GM21619 (cell line): Measurements from ENCODE around the gene PTCD1.

Experiments
- ATAC-seq: cut with Tn5 transposase; IDR thresholded peaks from one replicate; pipeline ENCODE4 v1.9.1; 2021; ENCODE audit not compliant: unreplicated experiment

Gene PTCD1

GRCh38 chr7:99409806-99410205 is 28.8 kb downstream of the PTCD1 start:
- no peak for ATAC-seq

DNA sequence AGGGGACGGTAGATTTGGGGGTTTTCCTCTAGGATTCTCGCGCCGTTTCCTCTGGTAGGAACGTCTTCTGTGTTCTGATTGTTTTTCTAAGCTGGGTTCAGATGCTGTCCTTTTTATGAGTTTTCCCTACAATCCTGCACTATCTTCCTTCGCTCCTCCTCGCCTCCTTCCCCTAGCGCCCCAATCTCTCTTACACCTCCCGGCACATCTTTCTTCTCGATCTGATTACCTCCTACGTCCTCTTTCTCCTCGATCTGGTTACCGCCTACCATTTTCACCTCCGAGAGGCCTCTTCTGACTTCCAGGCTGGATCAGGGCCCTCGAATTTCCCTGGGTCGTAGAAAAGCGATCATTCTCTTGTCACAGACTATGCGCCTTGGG is 29.4 kb downstream of the PTCD1 start:
- ATAC-seq = peak; percentile 8

GRCh38 chr7:99408379-99409191 is 30.0 kb downstream of the PTCD1 start, which contains the start of the genes BUD31 and PDAP1:
Gene BUD31, plus strand, starts transcription at chr7:99408969. Its CDS starts 2,124 bp downstream, at chr7:99411093.
Gene PDAP1, minus strand, starts transcription at chr7:99408597. Its CDS starts 49 bp downstream, at chr7:99408548.
- peak; percentile 80 for ATAC-seq

DNA sequence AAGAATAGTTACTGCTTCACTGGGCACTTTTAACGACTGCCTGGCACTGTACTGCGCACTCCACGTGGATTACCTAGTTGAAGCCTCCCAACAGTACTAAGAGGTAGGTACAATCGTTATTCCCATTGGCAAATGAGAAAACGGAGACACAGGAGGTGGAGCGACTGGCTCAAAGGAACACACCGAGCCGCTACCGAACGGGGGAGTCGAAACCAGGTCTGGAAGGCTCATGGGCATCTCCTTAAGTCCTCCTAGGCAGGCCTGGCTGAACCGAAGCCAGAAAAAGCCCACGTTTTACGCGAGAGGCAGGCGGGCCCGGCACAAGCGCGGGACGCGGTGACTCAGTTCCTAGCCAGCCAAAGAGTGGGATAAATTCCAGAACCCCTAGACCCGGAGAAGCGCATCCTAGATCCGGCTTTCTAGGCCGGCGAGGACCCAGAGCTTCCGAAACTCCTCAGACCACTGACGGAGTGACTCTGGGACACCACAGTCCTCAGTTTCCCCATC is 30.7 kb downstream of the PTCD1 start:
- ATAC-seq = peak; percentile 3

GRCh38 chr7:99406557-99406956 is 32.0 kb downstream of the PTCD1 start:
- no peak for ATAC-seq

DNA sequence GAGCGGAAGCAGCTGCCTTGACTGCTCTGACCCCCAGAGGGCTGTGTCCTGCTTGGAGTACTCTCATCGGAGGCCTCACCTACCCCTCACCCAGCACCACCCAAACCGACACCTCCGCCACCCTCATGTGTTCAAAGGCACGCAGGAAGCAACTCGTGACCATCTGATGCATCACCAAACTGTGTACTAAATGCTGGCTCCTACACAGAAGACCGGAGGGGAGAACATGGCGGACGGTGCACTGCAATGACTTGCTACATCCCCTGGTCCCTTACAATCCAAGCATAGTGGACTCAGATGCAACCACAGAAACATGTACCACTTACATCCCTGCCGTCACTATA is 33.6 kb downstream of the PTCD1 start:
- ATAC-seq = no peak

DNA sequence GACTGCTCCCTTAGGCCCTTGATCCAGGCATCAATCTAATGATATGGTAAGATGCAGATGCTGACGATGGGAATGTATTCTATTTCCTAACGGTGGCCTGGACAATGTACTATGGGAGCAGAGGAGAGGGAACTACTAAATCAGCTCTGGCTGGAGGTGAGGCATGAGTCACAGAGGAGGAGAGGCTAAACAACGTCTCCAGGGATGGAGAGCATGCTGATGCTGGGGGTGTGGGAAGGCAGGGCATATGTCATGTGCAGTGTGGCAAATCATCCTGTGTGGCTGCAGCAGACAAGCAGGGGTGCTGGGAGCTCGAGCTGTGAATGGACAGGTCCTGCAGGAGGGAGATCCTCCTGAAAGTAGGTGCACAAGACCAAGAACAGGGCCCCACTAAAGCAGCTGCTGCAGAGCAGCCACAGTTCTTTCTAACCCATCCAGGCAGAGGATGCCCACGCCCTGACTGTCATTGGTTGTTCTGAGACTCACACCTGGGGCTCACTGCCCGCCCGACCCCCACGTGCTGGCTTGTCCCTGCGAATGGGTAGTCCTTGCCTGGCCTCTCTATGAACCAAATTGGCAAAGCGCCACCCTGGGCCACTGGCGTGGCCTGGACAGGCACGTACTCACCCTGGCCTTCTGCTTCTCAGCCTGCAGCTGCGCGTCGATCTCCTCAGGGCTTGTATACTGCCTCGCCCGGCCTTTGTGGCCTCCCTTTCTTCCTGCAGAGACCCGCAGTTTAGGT is 34.2 kb downstream of the PTCD1 start:
- no peak for ATAC-seq

- ATAC-seq = no peak
Measured at GRCh38 chr7:99403764-99404163, 34.8 kb downstream of the PTCD1 start.

DNA sequence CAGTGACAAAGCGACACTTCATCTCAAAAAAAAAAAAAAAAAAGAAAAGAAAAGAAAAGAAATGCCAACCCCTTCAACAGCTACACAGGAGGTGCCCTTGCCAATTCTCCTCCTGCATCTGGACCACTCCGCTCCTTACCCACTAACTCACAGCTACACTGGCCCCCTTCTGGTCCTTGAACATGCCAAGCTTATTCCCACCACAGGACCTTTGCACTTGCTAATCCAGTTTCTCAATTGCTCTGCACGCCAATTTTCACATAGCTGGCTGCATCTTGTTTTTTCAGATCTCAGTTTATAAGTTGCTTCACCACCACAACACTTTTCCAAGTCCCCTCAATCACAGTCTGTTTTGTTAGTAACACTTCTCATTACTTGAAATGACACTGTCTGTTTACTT is 35.7 kb downstream of the PTCD1 start:
- no peak for ATAC-seq

GRCh38 chr7:99399597-99399996 is 39.0 kb downstream of the PTCD1 start:
- ATAC-seq = no peak

DNA sequence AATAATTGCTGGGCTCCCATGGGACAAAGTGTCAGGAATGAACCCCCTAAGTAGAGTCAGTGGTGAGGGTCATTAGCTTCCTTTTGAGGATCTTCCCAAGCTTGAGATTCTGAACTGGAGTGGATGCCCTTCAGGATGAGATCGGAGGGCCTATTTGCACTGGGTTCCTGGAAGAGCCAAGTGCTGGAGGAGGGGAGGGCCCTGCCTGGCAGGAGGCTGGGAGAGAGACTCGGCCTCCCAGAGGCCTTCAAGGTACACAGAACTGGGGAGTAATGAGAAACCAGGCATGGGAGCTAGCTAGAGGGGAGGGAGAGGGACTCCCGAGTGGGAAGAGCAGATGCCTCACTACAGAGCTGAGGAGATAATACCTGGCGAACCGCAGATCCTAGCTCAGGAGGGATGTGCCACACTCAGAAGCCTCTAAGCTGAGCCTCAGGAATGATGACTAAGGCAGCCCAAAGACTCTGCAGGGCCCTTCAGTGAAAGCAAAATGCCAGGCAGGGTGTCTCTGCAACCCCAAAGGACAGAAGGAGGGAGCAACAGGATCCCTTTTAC is 39.6 kb downstream of the PTCD1 start:
- no peak for ATAC-seq

GRCh38 chr7:99397297-99397983 is 41.2 kb downstream of the PTCD1 start:
- no peak for ATAC-seq

GRCh38 chr7:99396418-99397296 is 41.9 kb downstream of the PTCD1 start:
- no peak for ATAC-seq

DNA sequence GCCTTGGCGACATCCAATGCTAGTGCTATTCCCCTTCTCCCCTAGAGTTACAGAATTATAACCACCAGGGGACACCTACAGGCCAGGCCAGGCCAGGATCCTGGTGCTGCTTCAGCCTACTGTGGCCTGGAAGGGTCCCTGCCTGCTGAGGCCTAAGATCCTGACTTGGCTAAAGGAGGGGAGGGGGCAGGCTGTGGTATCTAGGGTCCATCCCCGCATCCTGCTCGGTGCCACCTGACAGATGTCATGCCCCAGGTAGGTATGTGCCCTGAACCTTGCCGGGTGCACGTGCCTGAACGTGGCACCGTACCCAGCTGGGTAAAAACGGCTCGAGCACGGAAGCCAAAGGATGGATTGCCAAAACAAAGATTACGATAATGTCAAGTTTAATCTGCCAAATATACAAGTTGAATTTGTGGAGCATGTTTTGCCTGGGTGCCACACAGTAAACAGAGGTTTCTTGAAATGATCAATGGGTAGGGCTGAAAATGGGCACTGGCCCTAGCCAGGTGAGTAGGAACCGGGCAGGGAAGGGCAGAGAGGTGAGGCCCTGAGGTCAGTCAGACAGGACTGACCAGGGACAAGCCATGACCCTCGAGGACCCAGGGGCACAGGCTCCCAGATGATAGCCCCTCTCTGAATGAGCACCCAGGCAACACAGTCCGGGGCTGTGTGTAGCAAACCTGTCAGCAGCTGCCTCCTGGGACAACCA is 42.8 kb downstream of the PTCD1 start:
- no peak for ATAC-seq

DNA sequence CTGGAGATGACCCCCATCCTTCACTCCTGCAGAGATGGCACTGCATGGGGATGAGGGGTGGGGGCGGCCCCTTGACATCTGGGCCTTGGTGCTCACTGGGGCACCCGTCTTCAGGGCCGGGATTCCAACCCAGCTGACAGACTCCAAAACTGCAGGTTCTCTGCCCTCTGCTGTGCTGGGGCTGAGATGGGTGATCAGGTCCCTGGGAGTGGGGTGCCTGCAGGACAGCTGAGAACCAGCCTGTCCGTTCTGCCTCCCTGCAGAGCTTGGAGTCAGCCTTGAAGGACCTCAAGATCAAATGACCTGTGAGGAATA is 44.5 kb downstream of the PTCD1 start:
- no peak for ATAC-seq

GRCh38 chr7:99393355-99394187 is 45.0 kb downstream of the PTCD1 start:
- no peak for ATAC-seq

- ATAC-seq = no peak
Measured at GRCh38 chr7:99392659-99393354, 45.8 kb downstream of the PTCD1 start.

DNA sequence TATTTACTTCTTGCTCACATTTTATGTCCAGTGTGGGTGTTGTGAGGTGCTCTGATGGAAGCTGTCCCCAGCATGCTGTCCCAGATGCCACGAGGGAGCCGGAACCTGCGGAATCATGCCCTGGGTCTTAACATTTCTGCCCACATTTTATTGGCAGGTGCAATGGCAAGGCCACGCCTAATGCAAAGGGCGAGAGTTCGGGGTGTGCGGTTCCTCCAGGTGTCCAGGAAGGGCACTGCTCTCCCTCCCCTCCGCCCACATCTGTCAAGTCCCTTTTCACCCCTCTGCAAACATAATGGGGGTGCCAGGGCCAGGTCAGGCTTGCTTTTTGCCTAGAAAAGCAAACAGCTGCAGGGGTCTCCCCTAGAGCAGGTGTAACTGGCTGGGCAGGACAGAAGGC is 46.6 kb downstream of the PTCD1 start:
- no peak for ATAC-seq
